ENCODE data around the gene CCDC170.

Gene CCDC170

DNA sequence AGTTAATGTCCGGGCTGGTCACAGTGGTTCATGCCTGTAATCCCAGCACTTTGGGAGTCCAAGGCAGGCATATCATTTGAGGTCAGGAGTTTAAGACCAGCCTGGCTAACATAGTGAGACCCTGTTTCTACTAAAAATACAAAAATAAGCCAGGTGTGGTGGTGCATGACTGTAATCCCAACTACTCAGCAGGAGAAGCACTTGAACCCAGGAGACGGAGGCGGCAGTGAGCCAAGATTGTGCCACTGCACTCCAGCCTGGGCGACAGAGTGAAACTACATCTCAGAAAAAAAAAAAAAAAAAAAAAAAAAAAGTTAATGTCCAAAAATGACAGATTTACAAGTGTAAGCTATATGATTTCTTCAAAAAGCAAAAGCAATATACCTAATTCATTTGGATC is 124.9 kb downstream of the CCDC170 start:
- no peak for DNase-seq (ENCODE audit: low spot score)

DNA sequence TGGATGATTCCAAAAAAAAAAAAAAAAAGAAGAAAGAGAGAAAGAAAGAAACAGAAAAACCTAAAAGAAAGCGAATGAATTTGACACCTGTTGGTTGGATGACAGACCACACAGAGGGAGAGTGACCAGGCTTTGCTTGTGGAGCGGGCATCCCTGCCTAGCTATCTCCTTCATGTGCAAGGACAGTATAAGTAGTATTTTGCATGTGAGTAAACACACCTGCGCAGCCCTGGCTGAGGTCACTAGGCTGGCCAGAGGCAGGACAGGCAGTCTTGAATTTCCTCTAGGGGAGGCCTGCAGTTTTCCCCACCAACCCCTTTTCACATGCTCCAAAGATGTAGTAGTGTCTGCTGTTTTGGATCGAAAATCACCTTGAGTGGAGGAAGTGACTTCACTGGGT is 126.4 kb downstream of the CCDC170 start:
- no peak for DNase-seq (ENCODE audit: low spot score)

- no peak for DNase-seq (ENCODE audit: low spot score)
Observed at GRCh38 chr6:151624071-151624470, 130.3 kb downstream of the CCDC170 start.

DNA sequence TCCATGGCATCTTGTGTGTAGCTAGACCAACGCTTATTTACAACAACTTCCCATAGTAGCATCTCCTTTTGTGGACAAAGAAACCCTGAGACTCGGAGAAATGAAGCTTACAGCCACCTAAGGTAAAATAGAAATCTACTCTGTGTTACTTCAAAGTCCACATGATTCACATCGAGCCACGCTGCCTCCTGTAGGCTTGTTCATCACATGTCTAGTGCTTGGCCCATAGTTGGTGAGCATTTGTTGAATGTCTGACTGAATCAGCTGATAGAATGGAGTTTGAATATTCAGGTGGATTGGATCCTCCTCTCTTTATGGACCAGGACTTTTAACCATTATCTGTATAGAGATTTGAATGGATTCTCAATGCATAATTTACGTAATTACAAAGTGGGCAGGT is 130.7 kb downstream of the CCDC170 start:
- DNase-seq (ENCODE audit: low spot score) = no peak

GRCh38 chr6:151624900-151625536 is 131.2 kb downstream of the CCDC170 start:
- DNase-seq (ENCODE audit: low spot score) = no peak

DNA sequence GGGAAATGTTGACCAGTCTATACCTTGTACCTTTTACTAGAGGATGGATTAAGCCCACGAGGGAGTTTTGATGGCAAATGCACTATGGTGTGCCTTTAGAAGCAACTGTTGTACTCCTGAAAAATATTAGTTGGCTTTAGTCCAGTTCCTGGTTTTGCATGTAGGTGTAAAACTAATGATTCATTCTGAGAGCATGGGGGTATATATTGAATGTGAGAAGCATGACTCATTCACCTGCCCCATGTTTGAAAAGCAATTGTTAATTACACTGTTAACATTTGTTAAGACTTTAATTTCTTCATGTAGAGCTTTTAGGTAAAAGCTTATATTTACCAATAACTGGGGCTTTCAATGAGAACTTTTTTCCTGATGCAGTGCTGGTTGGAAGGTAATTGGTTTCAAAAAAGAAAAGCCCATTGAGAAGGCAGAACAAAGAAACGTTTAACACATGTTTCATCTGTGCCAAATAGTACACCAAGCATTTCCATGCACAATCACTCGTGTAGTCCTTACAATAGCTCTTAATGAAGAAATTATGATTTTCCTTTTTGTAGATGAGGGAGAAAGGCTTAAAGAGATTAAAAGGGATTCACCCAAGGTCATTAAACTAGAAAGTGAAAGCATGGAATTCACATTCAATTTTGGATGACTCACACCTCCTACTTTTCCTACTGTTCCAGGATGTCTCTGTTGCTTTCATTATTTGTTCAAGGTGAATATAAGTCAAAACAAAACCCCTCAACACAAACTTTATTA is 134.1 kb downstream of the CCDC170 start:
- peak; percentile 63 for DNase-seq (ENCODE audit: low spot score)

DNA sequence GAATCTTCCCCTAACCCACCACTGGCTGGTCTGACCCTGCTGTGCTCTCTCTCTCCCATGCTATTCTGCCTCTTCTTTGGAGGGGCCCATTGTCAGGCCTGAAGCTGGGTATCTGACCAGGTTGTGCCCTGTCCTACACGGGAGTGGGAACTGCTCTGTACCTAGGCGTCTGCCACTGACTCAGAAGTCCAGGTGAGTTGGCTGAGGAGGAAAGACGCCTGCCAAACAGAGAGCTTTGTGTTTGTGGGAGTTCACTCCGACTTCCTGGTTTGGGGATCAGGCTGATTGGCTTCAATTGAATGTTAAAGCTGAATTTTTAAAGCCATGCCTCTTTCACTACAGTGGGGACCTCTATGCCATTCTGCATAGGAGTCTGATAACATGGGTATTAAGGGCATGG is 136.0 kb downstream of the CCDC170 start:
- no peak for DNase-seq (ENCODE audit: low spot score)

GRCh38 chr6:151630387-151630786 is 136.6 kb downstream of the CCDC170 start:
- DNase-seq (ENCODE audit: low spot score) = no peak

DNA sequence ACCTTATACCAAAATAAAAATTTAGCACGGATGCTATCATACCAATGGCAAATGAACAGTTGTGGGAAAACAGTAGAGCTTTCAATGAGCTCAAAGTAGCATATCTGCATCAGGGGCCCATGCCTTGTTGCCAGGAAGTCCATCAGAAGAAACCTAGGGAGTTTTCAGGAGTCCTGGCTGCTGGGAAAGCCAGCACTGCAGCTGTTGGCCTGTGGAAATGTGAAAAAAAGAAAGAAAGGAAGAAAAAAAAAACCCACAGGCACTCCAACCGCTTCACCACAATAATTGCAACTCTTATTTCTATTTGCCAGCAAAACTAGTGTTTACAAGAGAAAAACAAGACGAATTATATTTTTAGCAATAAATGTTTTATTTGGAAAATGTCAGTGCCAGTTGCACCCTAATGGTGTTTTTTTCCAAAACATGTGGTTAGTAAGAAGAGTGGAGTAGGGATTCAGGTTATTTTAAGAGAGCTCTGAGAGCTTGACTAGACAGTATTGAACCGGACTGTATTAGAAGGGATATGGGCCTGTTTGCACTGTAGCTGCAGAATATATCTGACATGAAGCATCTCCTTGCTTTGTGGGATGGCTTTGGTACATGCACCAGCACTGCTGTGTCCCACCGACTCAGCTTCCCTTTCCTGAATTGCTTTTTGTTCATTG is 137.3 kb downstream of the CCDC170 start:
- DNase-seq (ENCODE audit: low spot score) = no peak

DNA sequence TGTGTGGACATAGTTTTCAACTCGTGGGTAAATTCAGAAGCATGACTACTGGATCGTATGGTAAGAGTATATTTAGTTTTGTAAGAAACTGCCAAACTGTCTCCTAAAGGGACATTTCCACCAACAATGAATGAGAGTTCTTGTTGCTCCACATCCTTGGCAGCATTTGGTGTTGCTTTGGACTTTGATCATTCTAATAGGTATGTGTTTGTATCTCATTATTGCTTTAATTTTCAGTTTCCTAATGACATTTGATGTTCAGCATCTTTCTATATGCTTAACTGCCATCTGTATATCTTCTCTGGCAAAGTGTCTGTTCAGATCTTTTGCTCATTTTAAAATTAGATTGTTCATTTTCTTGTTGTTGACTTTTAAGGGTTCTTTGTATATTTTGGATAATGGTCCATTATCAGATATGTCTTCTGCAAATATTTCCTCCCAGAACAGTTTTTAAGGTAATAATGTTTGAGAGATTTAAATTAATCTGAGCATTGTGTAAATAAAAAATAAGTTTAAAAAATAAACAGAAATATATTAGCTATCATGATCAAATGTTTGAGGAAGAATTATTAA is 138.7 kb downstream of the CCDC170 start:
- DNase-seq (ENCODE audit: low spot score) = no peak

GRCh38 chr6:151633526-151634335 is 139.9 kb downstream of the CCDC170 start:
- no peak for DNase-seq (ENCODE audit: low spot score)

DNA sequence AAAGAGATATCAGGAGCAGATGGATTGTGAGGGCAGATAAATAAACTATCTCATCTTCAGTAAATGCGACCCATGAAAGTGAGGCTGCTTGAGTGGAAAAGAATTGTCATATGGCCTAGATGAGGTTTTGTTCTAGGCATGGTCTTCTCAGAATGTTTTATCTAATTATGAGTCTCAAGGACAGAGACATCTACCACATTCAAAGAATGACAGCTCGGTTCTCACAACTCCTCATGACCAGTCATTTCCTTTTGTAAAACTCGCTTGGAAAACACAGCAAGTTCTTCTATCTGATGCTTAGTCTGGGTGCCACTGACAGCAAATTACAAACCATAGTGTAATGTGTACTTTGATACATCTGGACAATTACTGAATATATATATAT is 140.5 kb downstream of the CCDC170 start:
- peak; percentile 37 for DNase-seq (ENCODE audit: low spot score)

DNA sequence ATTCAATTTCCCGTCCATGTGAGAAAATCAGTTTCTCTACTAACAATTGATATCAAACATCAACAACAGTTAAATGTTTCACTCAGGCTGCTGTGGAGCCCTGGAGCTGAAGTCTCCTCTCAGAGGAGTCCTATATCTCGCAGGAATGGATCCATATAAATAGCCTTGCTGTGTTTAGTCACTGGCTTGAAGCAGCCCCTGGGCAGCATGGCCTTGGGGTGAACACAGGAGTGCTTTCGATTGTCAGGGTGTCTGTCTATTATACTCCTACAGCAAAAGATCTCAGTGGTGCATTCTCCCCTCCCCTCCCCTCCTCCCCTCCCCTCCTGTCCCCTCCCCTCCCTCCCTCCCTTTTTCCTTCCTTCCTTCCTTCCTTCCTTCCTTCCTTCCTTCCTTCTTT is 141.9 kb downstream of the CCDC170 start:
- no peak for DNase-seq (ENCODE audit: low spot score)

- DNase-seq (ENCODE audit: low spot score) = no peak
Observed at GRCh38 chr6:151637814-151638213, 144.0 kb downstream of the CCDC170 start.

GRCh38 chr6:151639750-151640149 is 145.9 kb downstream of the CCDC170 start:
- DNase-seq (ENCODE audit: low spot score) = no peak

- DNase-seq (ENCODE audit: low spot score) = no peak
Observed at GRCh38 chr6:151641028-151641427, 147.2 kb downstream of the CCDC170 start.

- DNase-seq (ENCODE audit: low spot score) = peak; percentile 2
Observed at GRCh38 chr6:151647976-151648639, 154.3 kb downstream of the CCDC170 start.

- no peak for DNase-seq (ENCODE audit: low spot score)
Observed at GRCh38 chr6:151649835-151650234, 156.0 kb downstream of the CCDC170 start.

- DNase-seq (ENCODE audit: low spot score) = no peak
Observed at GRCh38 chr6:151651639-151652038, 157.8 kb downstream of the CCDC170 start.

DNA sequence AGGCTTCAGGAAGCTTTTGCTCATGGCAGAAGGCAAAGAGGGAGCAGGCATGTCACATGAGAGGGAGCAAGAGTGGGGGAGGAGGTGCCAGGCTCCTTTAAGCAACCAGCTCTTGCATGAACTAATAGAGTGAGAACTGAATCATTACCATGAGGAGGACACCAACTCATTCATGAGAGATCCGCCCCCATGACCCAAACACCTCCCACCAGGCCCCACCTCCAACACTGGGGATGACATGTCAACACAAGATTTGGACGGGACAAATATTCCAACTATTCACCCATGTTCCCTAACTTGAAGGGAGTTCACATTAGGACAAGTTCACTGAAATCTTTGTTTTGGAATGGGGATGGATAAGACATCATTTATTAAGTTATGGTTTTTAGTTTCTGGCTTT is 158.5 kb downstream of the CCDC170 start:
- DNase-seq (ENCODE audit: low spot score) = no peak

DNA sequence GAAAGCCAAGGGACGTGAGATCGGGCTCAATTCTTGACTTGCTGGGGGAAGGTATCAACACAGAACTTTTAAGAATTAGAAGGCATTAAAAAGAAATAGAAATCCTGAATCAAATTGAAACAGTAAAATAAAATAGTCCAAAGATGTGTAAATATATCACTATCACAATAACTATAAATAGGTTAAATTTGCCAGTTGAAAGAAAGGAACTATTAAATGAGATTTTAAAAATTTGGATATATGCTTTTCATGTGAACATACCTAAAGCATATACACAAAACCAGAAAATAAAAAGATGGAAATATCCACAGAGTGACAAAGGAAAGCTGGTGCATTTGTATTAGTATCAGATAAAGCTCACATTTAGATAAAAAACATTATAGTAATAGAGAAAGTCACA is 161.3 kb downstream of the CCDC170 start:
- no peak for DNase-seq (ENCODE audit: low spot score)

DNA sequence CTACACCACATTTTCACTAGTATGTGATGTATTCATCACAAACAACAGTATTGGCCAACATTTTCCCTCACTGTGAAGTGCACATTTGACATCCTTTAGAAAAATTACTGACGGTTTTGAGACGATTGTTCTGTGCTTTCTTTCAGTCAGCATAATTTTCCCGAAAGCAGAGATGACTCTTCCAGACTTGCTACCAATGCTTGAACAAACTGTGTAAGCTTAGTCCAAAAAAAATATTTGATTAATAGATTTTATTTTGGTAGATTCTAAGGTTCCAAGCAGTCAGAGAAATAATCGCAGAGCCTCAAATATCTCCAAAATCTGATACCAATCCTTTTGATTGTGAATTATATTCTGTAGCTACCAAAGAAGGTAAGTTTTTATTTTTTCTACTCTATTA is 162.6 kb downstream of the CCDC170 start:
- DNase-seq (ENCODE audit: low spot score) = no peak

Measured in activated CD4-positive, alpha-beta T cell treated with anti-CD3 and anti-CD28 coated beads, Interleukin-2, Interleukin-4, amounts not matched to agents 100 ng/mL and 50 ng/mL, durations not matched to agents 16 hours and 8 hours (primary cell).